GM12878 (cell line): ENCODE data around the gene INO80B. TPM values are rescaled to one million over a fixed set of nuclear protein-coding genes. Genes with fewer than 3 reads are reported as not detected.
A peak's percentile ranks its signal among the peaks of the same experiment; 100 is the strongest.

Experiments
- ASH2L ChIP-seq: fragments of 300-600, 200-600 bp; sonication (generic); IDR thresholded peaks from 2 replicates; pipeline ENCODE4 v1.6.1; 2017; ENCODE audit warnings: low read depth, mild to moderate bottlenecking, borderline replicate concordance
- CBX3 ChIP-seq: fragments of 200-600 bp; sonication (generic); IDR thresholded peaks from 2 replicates; pipeline ENCODE4 v1.6.1; 2016; ENCODE audit warnings: low read depth, borderline replicate concordance
- CBX5 ChIP-seq: sonication (generic); IDR thresholded peaks from 2 replicates; pipeline ENCODE4 v1.6.1; 2016; ENCODE audit warnings: low read depth, moderate library complexity, mild to moderate bottlenecking, inconsistent platforms
- CHD2 ChIP-seq: IDR thresholded peaks from 2 replicates; pipeline ENCODE4 v1.6.1; 2011; ENCODE audit warnings: low read depth, low read length, improper control_type of control experiment, borderline replicate concordance
- IRF4 ChIP-seq: IDR thresholded peaks from 2 replicates; pipeline ENCODE4 v1.6.1; 2011; ENCODE audit warnings: low read depth, low read length
- MTA2 ChIP-seq: fragments of 450-650 bp; IDR thresholded peaks from 2 replicates; pipeline ENCODE4 v1.6.1; 2016; ENCODE audit warnings: low read depth, mild to moderate bottlenecking, moderate library complexity
- MYB ChIP-seq: fragments of 150-350 bp; IDR thresholded peaks from 2 replicates; pipeline ENCODE4 v1.6.1; 2014; ENCODE audit warnings: mild to moderate bottlenecking, low read depth, low read length, borderline replicate concordance
- NFYA ChIP-seq: IDR thresholded peaks from 2 replicates; pipeline ENCODE4 v1.6.1; 2011; ENCODE audit warnings: low read depth, mild to moderate bottlenecking, low read length, improper control_type of control experiment, borderline replicate concordance
- SIX5 ChIP-seq: IDR thresholded peaks from 2 replicates; pipeline ENCODE4 v1.6.1; 2011; ENCODE audit warnings: mild to moderate bottlenecking, low read depth, low read length, moderate library complexity; ENCODE audit not compliant: severe bottlenecking
- SKIL ChIP-seq: fragments of 450-650 bp; IDR thresholded peaks from 2 replicates; pipeline ENCODE4 v1.6.1; 2017; ENCODE audit warnings: mild to moderate bottlenecking, low read depth, inconsistent platforms; ENCODE audit not compliant: poor library complexity, severe bottlenecking
- SRF ChIP-seq, 2 experiments: IDR thresholded peaks; 2 replicates each; pipeline ENCODE4 v1.6.1; 2011; ENCODE audit warnings: low read depth in 2 of 2, low read length in 2 of 2, mild to moderate bottlenecking in 1 of 2, moderate library complexity in 1 of 2
- STAT1 ChIP-seq: fragments of 450-650 bp; conservative IDR thresholded peaks from 2 replicates; pipeline ENCODE4 v1.6.1; 2014; ENCODE audit warnings: antibody characterized with exemption, mild to moderate bottlenecking
- SUPT20H ChIP-seq: IDR thresholded peaks from 2 replicates; pipeline ENCODE4 v1.6.1; 2011; ENCODE audit warnings: low read depth, mild to moderate bottlenecking, low read length, moderate library complexity, borderline replicate concordance; ENCODE audit not compliant: control insufficient read depth
- TCF3 ChIP-seq: IDR thresholded peaks from 2 replicates; pipeline ENCODE4 v1.6.1; 2012; ENCODE audit warnings: low read depth, mild to moderate bottlenecking, low read length, borderline replicate concordance; ENCODE audit not compliant: insufficient read depth
- TCF7 ChIP-seq: IDR thresholded peaks from 2 replicates; pipeline ENCODE4 v1.6.1; 2014; ENCODE audit warnings: antibody characterized with exemption, borderline replicate concordance
- WRNIP1 ChIP-seq: IDR thresholded peaks from 2 replicates; pipeline ENCODE4 v1.6.1; 2011; ENCODE audit warnings: low read depth, low read length, improper control_type of control experiment, borderline replicate concordance
- ZBTB40 ChIP-seq: fragments of 450-650 bp; IDR thresholded peaks from 2 replicates; pipeline ENCODE4 v1.6.1; 2016; ENCODE audit warnings: mild to moderate bottlenecking, moderate library complexity, borderline replicate concordance
- polyA plus RNA-seq, 11 experiments: library from polyadenylated mRNA; depleted of rRNA in 4 of 11; unstranded in 6 of 11; stranded (reverse) in 5 of 11; fragments of >200 nt; fragmentation: Nextera tagmentation in 4 of 11; fragmentation: Illumina TruSeq in 1 of 11; extraction: Ambion mirVana in 4 of 11; extraction: Trizol in 1 of 11; gene quantifications; 1 replicate in 1 of 11; 2 replicates in 10 of 11; pipeline versions ENCODE4 v1.2.1 to v1.2.3, GENCODE V29; 2011 to 2016; ENCODE audit warnings: inconsistent platforms in 2 of 11, missing spikeins in 2 of 11, low read depth in 1 of 11
- total RNA-seq, 4 experiments: library from RNA; depleted of rRNA in 3 of 4; stranded (reverse); fragments of >200 nt in 3 of 4; fragmentation: Illumina TruSeq in 1 of 4; extraction: Trizol in 1 of 4; gene quantifications; 2 replicates each; pipeline versions ENCODE4 v1.2.1 to v1.2.3, GENCODE V29; 2013 to 2021
- TF ChIP-seq, protein P1 (sequence below): IDR thresholded peaks from 2 replicates; pipeline ENCODE4 v1.6.1; 2012; ENCODE audit warnings: low read depth, low read length, improper control_type of control experiment
- TF ChIP-seq, protein P2 (sequence below): fragments of 450-650 bp; IDR thresholded peaks from 2 replicates; pipeline ENCODE4 v1.6.1; 2018; ENCODE audit warnings: mild to moderate bottlenecking, low read depth, moderate library complexity; ENCODE audit not compliant: partially characterized antibody

Gene INO80B
- total and polyA plus RNA-seq, 10 of the 15 experiments (the other 5 are each of a cell fraction or from before 2014, with no cell fraction given), result 1.3 to 26.7 (median 11.1) TPM

DNA sequence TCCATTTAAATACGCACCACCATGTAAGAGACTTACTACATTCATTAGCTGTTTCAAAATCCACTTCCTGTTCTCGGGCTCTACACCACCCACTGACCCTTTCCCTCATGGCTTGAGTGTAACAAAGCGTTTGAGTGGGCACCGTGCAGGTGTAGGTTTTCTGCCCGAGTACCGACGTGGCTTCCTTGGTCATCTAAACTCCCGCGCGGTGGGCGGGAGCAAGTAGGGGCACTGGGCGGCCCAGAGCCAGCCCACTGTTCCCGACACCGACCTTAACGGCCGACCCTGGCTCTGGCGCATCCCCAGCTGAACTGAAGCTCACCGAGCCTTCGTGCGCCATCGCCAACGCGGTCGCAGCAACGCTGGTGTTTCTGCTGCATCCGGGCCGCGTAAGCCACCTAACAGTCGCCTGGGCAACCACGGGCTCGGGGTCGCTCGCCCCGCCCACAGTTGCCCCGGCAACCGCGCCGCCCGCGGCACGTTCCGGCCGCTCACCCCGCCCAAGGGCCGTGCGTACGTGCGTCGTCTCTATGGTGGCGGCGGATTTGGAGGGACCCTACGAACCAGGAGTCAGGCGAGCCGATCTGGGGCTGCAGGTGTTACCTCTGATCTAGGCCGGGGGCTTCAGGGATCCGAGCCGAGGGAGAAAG, 33.5 kb upstream of the INO80B start, which contains the start of the genes C2orf81 and WDR54 (continued):
- TF ChIP-seq TCF7 (no peak), IRF4 (no peak), ASH2L (no peak), WRNIP1 (no peak), SUPT20H (no peak), MTA2 (no peak), SRF (IDR thresholded peaks at IDR 0.05; ENCODE audit: low read depth in 2 of 2, low read length in 2 of 2) (no peak), SKIL (no peak), CBX3 (no peak), NFYA (no peak), STAT1 (0 out of 2 replicates have a peak, but pooled peaks have one; percentile 27), CBX5 (0 out of 2 replicates have a peak, but pooled peaks have one; percentile 5), ZBTB40 (peak; percentile 64), TCF3 (no peak), MYB (no peak), SIX5 (no peak), CHD2 (peak; percentile 59; the same call in 1 of the 2 replicates)
- TF ChIP-seq, protein P1, sequence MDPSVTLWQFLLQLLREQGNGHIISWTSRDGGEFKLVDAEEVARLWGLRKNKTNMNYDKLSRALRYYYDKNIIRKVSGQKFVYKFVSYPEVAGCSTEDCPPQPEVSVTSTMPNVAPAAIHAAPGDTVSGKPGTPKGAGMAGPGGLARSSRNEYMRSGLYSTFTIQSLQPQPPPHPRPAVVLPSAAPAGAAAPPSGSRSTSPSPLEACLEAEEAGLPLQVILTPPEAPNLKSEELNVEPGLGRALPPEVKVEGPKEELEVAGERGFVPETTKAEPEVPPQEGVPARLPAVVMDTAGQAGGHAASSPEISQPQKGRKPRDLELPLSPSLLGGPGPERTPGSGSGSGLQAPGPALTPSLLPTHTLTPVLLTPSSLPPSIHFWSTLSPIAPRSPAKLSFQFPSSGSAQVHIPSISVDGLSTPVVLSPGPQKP, result no peak
- TF ChIP-seq, protein P2, sequence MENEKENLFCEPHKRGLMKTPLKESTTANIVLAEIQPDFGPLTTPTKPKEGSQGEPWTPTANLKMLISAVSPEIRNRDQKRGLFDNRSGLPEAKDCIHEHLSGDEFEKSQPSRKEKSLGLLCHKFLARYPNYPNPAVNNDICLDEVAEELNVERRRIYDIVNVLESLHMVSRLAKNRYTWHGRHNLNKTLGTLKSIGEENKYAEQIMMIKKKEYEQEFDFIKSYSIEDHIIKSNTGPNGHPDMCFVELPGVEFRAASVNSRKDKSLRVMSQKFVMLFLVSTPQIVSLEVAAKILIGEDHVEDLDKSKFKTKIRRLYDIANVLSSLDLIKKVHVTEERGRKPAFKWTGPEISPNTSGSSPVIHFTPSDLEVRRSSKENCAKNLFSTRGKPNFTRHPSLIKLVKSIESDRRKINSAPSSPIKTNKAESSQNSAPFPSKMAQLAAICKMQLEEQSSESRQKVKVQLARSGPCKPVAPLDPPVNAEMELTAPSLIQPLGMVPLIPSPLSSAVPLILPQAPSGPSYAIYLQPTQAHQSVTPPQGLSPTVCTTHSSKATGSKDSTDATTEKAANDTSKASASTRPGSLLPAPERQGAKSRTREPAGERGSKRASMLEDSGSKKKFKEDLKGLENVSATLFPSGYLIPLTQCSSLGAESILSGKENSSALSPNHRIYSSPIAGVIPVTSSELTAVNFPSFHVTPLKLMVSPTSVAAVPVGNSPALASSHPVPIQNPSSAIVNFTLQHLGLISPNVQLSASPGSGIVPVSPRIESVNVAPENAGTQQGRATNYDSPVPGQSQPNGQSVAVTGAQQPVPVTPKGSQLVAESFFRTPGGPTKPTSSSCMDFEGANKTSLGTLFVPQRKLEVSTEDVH, result no peak
